Measurements from ENCODE around the gene ZNF423.
"Not testable (repeated sequence)": the region's sequence is repeated elsewhere in the genome, so short reads cannot be mapped to it uniquely, and the experiment has no call there.

ZNF423 gene

GRCh38 chr16:49695782-49696413, 160.0 kb downstream of the ZNF423 start:
- DNase-seq (ENCODE audit: low spot score): no peak

DNA sequence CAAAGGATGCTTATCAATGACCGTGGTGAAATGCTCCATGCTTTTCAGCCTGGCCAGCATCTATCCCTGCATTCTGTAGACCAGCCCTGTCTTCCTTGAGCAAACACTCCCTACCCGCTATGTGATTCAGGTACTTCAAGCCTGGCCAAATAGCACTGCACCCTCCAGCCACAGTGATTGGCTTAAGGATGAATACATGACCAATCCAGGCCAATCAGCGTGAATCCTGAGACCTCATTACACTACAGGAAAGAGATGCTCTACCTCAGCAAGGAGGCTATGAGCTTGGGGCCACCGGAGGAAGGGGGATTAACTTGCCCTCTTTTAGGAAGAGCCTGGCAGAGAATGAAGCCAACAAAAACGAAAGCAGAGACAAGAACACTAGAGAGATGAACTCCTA, 162.5 kb downstream of the ZNF423 start:
- DNase-seq (ENCODE audit: low spot score): no peak

GRCh38 chr16:49690778-49691177, 165.1 kb downstream of the ZNF423 start:
- no peak for DNase-seq (ENCODE audit: low spot score)

DNA sequence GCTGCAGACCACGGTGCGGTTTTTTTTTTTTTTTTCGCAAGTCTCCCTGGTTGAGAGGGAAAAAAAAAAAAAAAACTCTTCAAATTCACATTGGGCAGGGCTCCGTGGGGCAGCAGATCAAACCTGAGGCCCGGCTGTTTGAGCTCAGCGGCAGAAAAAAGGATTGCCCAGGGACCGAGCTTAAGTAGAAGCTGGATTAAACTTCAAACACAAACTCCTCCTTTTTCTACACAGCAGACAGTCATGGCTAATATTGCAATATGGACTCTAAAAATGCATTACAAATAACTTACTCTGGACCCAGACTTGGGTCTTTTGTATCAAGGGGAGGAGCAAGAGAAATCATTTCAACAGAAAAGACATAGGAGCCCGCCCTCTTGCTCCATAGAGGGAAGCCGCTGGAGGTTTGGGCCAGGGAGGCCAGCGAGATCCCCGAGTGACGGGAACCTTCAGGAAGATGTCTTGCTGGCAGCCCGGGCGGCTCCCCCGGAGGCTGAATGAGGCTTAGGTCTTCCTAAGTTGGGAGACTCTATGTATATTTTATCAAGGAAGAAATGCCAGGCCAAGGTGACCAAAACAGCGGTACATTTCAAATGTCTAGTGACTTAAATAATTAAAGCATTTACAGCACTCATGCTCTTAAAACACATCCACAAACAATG, 167.7 kb downstream of the ZNF423 start:
- no peak for DNase-seq (ENCODE audit: low spot score)

- no peak for DNase-seq (ENCODE audit: low spot score)
Observed at GRCh38 chr16:49687476-49688002, 168.4 kb downstream of the ZNF423 start.

- DNase-seq (ENCODE audit: low spot score): no peak
Observed at GRCh38 chr16:49684696-49685095, 171.2 kb downstream of the ZNF423 start.

GRCh38 chr16:49682577-49683165, 173.2 kb downstream of the ZNF423 start:
- DNase-seq (ENCODE audit: low spot score): no peak

DNA sequence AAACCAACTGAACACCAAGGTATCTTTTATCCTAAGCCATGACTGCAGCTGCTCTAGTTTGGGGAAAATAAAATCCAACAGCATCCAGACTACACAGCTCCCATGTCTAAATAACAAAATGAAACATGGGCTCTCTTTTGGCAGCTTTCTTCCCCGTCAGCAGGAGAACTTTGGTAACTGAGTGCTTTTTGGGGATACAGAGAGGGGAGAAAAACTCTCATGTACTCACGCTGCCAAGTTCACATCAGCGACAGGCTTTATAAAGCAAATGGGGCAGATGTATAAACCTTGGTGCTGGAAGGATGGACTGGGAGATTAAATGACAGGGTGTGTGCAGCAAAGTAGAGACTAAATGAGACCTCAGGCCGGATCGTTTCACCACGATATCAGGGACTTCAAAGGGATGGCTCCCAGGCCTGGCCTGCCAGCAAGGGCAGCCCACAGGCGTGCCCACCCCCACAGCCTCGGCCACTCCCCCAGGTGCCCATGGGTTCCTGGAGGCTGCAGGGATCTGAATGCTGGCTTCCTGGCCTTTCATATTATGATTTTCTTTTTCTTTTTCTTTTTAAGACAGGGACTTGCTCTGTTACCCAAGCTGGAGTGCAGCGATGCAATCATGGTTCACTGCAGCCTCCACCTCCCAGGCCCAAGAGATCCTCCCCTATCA, 174.6 kb downstream of the ZNF423 start:
- no peak for DNase-seq (ENCODE audit: low spot score)

GRCh38 chr16:49679095-49679494, 176.8 kb downstream of the ZNF423 start:
- no peak for DNase-seq (ENCODE audit: low spot score)

DNA sequence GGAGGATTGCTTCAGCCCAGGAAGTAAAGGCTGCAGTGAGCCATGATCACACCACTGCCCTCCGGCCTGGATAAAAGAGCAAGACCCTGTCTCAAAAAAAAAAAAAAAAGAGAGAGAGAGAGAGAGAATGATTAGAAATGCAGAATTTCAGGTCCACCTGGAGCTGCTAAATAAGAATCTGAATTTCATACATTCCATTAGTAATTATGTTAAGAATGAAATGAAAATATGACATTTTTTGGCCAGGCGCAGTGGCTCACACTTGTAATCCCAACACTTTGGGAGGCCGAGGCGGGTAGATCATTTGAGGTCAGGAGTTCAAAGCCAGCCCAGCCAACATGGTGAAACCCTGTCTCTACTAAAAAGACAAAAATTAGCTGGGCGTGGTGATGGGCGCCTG, 178.3 kb downstream of the ZNF423 start:
- not testable (repeated sequence) for DNase-seq (ENCODE audit: low spot score)

- DNase-seq (ENCODE audit: low spot score): no peak
Observed at GRCh38 chr16:49675413-49675812, 180.5 kb downstream of the ZNF423 start.

DNA sequence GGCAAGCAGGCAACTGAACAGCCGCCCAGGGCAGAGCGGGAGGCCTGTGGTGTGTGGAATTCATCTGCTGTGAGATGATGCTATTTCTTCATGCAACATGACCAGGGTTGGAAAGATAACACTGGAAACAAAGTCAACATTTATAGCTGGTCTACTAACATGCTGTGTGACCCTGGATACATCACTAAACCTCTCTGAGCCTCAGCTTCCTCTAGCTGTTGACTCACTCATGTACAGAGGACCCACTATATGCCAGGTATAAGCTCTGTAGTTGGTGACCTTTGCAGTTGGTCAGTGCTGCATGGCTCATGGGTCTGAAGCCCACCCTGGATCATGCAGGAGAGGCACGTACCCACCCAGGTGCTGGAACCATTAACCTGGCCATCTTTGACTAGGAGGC, 180.9 kb downstream of the ZNF423 start:
- DNase-seq (ENCODE audit: low spot score): no peak

DNA sequence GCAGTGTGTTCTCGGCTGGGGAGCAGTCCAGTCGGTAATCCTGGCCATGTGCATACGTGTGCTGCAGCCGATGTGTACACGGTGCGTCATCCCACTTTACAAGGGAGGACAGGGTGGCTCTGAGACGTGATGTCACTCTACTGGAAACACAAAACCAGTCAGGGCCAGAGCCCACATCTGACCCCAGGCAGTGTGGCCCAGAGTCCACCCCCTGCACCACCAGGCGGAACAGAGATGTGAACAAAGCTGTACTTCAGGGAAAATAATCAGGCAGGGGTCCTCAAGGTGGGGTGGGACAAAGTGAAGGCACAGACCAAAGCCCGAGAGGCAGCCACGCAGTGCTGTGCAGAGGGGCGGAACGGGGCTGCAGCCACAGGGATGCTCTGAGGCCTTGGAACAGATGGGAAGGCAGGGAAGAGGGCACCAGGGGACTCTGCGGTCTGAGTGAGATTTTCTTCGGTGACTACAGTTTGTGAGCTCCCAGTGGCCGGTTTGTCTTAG, 181.5 kb downstream of the ZNF423 start:
- DNase-seq (ENCODE audit: low spot score): no peak

- no peak for DNase-seq (ENCODE audit: low spot score)
Observed at GRCh38 chr16:49673442-49673841, 182.5 kb downstream of the ZNF423 start.

GRCh38 chr16:49672753-49673152, 183.2 kb downstream of the ZNF423 start:
- no peak for DNase-seq (ENCODE audit: low spot score)

DNA sequence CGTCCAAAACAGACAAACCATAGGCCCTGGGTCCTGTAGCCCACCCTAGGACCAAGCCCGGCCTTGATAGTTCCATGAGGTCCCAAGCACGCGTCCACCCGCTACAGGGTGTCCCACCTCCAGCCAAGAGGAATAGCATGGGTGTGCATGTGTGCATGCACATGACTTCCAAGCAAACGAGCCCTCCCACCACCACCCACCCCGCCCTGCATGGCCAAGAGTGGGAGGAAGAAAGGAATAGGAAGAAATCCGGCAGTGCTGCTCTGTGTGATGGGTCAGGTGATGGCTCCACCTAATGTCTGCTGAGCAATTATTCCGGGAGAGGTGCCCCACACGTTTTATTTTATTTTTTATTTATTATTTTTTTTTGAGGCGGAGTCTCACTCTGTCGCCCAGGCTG, 184.6 kb downstream of the ZNF423 start:
- no peak for DNase-seq (ENCODE audit: low spot score)

- no peak for DNase-seq (ENCODE audit: low spot score)
Observed at GRCh38 chr16:49670627-49671026, 185.3 kb downstream of the ZNF423 start.

- no peak for DNase-seq (ENCODE audit: low spot score)
Observed at GRCh38 chr16:49665482-49666230, 190.3 kb downstream of the ZNF423 start.

GRCh38 chr16:49664221-49665215, 191.4 kb downstream of the ZNF423 start:
- DNase-seq (ENCODE audit: low spot score): no peak

Data from HuH-7 (cell line).